Stimulated activated CD4-positive, alpha-beta T cell treated with anti-CD3 and anti-CD28 coated beads, TNF-alpha, amount 100 ng/mL, for 1 hour (primary cell): ENCODE data around the gene AADACL4.
"Not testable (repeated sequence)": the region's sequence is repeated elsewhere in the genome, so short reads cannot be mapped to it uniquely, and the experiment has no call there.

Experiments used
- DNase-seq, 3 donors: peaks; one replicate each; pipeline ENCODE4 v3.0.0-alpha.2; 2020; ENCODE audit warnings: low read depth in 3 of 3, low spot score in 1 of 3

Gene AADACL4

DNA sequence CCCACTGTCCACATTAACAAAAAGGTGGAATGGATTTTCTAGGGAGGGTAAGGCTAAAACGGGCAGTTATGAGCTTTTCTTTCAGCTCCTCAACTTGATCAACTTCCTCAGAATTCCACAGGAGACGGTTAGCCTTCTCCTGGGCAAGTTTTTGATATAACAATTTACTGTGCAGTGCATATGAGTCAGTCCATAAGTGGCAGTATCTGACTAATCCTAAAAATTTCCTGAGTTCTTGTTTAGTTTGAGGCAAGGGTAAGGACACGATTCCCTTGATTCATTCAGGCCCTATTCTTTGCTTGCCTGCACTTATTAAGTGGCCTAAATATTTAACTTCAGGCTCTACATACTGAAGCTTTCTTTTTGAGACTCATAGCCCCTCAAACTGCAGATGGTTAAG is 65.8 kb downstream of the AADACL4 start:
- no peak for DNase-seq

DNA sequence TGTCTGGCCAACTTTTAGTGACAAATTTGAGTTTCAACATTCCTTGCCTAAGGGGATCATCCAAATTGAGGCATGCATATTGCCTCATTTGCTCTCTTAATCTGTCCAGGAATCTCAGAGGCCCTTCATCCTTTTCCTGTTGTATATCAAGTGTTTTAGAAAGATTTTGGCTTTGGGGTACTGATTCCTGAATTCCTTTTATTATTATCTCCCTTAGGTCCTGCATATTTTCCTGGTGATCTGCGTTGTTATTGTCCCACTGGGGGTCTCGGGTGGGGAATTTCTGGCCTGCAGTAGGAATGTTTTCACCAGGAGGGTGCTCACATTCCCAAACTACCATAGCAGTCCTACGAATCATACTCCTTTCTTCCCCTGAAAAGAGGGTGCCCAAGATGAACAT is 67.7 kb downstream of the AADACL4 start:
- no peak for DNase-seq

DNA sequence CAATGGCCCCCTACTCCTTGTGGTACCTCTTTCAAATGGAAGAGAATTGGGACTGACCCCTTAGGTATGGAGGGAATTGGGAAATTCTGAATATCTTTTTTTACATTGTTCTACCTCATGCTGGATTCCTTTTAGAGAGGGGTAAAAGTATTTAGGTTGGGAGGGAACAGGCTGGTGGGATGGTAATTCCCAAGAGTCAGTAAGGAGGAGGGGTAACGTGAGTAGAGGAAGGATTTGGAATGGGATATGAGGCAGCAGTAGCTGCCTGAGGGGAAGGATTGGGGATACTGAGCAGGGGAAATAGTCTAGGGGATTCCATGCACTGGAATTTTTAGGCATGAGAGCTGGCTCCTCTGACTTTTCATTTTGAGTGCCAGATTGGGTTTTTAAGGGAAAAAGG is 68.2 kb downstream of the AADACL4 start:
- DNase-seq, result no peak

DNA sequence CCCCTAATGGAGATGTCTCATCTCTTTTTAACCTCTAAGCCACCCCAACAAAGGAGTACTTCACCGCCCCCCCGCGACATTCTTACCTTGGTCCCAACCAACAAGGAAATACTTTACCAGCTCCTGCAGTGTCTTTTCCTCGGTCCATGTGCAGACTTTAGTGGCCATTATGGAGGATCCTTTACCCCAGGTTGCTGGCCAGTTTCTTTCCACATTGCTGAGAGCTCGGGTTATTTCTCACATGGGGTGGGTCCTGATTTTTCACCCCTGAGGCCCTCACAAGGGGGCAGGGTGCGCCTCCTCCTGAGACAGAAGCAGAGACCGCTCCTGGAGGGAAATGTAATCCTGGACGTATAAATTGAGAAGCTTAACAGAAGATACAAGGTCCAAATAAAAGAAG is 69.0 kb downstream of the AADACL4 start:
- DNase-seq, result no peak

DNA sequence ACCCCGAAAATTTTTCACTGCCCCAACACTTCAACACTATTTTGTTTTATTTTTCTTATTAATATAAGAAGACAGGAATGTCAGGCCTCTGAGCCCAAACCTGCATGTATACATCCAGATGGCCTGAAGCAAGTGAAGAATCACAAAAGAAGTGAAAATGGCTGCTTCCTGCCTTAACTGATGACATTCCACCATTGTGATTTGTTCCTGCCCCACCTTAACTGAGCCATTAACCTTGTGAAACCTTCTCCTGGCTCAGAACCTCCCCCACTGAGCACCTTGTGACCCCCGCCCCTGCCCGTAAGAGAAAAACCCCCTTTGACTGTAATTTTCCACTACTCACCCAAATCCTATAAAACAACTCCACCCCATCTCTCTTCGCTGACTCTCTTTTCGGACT is 69.8 kb downstream of the AADACL4 start:
- DNase-seq, result not testable (repeated sequence)

DNA sequence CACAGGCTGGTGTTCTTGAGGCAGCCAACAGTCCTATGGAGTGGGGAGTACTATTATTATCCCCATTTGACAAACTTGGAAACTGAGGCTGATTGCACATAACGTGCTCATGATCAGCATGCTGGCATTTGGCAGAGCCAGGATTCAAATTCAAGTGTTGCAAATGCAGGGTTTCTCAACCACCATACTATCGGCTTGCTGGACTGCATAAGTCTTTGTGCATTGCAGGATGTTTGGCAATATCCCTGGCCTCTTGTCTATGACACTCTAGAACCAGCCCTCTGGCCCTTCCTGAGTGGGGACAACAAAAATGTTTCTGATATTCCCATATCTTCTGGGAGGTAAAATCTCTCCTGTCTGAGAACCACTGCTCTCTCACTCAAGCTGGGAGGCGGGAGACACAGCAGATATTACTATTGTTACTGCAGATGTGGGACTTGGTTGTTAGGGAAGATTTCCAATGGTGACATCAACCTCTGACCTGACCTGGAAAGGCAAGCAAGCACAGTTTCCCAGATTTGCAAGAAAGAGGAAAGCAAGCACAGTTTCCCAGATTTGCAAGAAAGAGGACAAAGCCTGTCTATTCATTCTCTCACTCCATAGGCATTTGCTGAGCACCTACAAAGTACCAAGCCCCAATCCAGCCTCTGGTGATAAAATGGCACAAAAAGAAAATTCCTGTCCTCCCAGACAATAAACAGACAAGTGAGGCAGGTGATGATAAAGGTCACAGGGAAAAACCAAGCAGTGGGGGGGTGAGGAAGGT is 71.0 kb downstream of the AADACL4 start:
- DNase-seq, result no peak

DNA sequence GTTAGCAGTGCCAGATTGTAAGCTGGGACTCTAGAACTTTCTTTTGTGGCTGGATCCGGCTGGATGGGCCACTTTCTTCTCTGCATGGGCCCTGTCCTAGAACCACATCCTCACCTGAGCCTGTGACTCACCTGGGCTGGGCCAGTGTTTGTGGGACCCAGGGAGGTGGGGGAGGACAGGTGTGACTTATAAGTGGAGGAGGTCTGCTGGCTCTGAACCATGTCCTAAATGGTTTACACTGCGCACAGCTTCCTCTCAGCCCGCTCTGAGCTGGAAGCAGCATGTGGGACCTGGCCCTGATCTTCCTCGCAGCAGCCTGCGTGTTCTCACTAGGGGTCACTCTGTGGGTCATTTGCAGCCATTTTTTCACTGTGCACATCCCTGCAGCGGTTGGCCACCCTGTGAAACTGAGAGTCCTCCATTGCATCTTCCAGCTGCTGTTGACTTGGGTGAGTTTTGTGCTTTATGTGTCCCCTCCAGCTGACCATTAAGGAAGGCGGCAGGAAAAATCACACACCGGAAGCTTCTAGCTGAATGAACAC is 72.1 kb downstream of the AADACL4 start, which contains the start of gene AADACL3:
Gene AADACL3 (plus strand): TSS at position 215 of the 542 bp plus-strand sequence. CDS start 67 bp downstream, at position 282.
- no peak for DNase-seq
